ENCODE data around the gene COL27A1.

The COL27A1 gene

GRCh38 chr9:114342755-114343440 lies 187.6 kb downstream of the COL27A1 start:
- no peak for DNase-seq (ENCODE audit: low read depth)

- DNase-seq (ENCODE audit: low read depth): no peak
These were observed 188.3 kb downstream of the COL27A1 start for GRCh38 chr9:114343471-114344187.

DNA sequence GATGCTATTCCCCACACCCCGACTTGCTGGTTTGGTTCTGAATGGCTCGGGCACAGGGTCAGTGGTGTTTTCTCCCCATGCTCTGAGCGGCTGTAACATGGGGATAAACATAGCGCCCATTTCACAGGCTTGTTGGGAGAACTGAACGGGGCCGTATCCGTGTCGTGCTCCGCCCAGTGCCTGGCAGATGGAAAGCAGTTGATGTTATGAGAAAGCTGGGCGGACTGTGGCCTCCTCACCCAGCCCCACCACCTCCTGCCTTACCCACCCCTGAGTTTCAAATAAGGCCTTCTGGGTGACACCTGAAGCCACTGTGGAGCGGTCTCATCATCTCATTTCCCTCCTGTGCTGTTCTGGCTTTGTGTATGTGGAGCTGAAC lies 188.8 kb downstream of the COL27A1 start:
- DNase-seq (ENCODE audit: low read depth): no peak

DNA sequence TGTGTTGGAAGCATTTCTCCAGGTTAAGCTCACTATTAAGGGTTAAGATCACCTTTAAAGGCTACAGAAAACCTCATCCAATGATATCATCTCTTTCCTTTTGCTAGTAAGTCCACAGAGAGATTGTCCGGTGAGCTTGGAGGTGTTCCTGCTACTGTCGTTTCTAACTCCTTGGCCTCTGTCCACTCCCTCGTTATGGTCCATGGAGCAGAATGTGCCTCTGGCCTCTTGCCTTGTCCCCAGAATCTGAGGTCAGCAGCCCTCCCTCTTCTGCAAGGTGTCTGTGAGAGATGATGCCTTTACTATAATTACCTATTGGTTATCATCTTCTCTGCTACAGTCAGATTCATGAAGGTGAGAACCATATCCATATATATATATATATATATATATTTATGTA lies 189.4 kb downstream of the COL27A1 start:
- DNase-seq (ENCODE audit: low read depth): no peak

- DNase-seq (ENCODE audit: low read depth): no peak
These were observed 190.2 kb downstream of the COL27A1 start for GRCh38 chr9:114345493-114346065.

DNA sequence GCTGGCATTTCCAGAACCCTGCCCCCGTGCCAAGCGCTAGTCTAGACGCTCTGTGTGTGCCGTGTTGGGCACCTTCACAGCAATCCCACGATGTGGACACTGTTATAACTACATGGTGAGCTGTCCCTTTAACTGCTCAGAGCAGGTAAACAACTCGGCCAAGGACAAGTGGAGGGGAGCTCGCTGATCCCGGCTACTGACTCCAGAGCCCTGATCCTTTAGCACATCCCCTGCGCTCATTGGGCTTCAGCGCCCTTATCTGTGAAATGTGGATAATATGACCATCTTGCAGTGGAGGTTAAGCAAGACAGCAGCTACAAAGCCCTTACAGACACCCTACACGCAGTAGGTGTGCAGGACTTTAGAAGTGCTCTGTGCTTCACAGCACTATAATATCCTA lies 190.8 kb downstream of the COL27A1 start:
- no peak for DNase-seq (ENCODE audit: low read depth)

DNA sequence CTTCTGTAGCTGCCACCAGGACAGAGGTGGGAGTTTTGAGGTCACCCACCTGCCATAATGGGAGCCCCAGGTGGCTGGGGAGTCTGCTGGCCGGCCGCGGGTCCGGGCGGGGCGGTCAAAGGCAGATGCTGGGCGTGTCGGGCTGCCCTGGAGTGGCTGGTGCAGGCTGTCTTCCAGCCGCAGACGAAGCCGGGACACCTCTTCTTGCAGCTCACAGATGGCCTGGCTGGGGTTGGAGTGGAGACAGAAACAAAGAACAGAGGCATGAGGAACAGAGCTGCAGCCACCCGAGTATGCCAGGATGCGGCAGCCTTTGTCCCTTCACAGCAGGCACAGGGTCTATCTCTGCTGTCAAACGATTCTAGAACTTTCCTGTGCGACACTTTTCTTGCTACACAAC lies 192.3 kb downstream of the COL27A1 start:
- DNase-seq (ENCODE audit: low read depth): no peak

- DNase-seq (ENCODE audit: low read depth): no peak
These were observed 193.0 kb downstream of the COL27A1 start for GRCh38 chr9:114348261-114348905.

DNA sequence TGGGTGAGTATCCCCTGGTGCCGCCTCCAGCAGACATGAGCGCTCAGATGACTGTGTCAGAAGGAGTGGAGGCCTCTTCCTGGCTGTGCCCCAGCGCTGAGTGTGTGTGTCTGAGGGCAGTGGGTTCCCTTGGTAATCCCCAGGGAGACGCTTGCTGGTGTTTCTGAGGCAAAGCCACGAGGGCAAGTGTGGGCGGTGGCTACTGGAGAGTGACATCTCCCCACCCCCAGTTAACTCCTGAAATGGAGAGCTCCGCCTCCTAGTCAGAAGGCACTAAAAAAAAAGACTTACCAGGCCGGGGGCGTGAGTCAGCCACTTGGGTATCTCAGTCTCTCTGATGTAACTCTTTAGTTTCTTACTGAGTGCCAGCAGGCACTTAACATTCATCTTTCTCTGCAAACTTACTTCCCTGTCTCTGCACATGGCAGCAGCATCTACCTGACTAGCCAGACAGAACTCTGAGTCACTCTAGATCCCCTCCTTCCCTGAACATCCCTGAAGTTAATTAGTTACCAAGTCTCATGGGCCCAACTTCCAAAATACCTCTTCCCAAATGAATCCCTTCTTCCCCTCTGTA lies 193.7 kb downstream of the COL27A1 start:
- DNase-seq (ENCODE audit: low read depth): peak; percentile 74

GRCh38 chr9:114349713-114350480 lies 194.6 kb downstream of the COL27A1 start:
- DNase-seq (ENCODE audit: low read depth): no peak

DNA sequence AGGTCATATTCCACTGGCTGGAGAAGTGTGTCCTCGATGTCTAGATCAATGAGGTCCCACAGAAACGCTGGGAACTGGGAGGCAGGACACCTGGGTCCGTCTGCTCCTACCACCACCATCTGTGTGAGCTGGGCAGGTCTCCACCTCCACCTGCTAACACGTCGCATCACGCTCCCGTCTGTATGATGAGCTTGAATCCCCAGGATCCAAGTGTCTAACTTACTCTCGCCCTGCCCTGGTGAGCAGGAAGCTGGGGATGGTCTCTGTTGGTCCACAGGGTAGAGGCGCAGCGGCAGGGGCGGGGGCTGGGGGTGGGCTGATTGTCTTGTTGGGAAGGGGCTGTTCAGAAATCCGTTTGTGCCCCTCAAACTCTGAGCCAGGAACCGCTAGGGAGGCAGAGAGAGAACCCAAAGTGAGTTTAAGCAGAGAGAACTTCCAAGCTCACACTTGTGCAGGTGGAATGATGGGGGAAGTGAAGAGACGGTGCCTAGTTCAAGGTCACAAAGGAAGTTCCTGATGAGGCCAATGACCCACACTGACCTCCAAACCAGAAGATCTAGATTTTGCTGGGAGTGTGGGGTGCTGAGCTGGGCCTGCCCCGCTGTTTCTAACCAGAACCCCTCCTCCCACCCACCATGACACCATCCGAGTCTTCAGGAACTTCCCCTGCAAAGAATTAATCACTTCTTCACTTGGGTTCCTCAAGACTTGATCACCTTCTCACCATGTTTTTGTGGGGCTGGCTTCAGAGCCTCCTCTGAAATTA lies 195.5 kb downstream of the COL27A1 start:
- no peak for DNase-seq (ENCODE audit: low read depth)

DNA sequence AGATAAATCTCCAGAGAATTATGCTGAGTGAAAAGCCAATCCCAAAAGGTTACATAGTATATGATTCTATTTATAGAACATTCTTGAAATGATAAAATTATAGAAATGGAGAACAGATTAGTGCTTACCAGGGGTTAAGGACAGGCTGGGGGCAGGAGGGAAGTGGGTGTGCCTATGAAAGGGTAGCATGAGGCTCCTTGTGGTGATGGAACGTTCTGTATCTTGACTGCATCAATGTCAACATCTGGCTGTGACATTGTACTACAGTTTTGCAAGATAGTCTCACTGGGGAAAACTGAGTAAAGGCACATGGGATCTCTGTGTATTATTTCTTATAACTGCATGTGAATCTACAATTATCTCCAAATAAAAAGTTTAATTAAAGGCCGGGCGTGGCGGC lies 196.6 kb downstream of the COL27A1 start:
- no peak for DNase-seq (ENCODE audit: low read depth)

DNA sequence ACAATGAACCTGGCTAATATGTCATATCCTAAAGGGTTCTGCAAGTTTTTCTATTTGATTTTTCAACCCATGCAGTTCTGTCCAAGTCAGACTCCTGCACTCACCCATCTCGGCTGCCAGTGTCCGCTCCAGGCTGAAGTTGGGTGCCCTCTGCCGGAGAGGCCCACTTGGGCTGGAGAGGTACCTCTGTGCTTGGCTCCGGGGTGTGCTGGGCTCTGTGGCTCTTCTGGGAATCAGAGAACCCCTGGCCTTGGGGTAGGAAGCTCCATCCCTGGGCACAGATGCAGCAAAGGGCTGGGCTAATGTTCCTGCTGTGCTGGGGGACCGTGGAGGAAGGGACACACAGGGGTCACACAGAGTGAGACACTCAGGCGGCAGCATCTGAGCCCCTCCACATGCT lies 200.5 kb downstream of the COL27A1 start:
- DNase-seq (ENCODE audit: low read depth): no peak

GRCh38 chr9:114356792-114357191 lies 201.5 kb downstream of the COL27A1 start:
- no peak for DNase-seq (ENCODE audit: low read depth)

DNA sequence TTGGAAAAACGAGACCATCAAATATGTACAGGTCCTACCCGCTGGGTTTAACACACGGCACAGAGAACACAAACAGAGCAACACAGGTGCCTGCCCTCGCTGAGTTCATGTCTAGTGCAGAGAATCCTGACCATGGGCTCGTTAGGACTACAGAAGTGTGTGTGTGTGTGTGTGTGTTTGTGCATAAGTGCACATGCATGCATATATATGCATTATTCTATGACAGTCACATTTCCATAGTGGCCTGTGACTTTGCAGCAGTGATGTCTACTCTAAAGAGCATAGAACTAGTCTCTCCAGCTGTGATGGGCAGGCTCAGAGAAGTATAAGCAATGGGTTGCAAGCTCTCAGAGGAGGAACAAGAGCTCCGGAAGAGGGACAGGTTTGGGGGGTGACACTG lies 202.0 kb downstream of the COL27A1 start:
- DNase-seq (ENCODE audit: low read depth): no peak

DNA sequence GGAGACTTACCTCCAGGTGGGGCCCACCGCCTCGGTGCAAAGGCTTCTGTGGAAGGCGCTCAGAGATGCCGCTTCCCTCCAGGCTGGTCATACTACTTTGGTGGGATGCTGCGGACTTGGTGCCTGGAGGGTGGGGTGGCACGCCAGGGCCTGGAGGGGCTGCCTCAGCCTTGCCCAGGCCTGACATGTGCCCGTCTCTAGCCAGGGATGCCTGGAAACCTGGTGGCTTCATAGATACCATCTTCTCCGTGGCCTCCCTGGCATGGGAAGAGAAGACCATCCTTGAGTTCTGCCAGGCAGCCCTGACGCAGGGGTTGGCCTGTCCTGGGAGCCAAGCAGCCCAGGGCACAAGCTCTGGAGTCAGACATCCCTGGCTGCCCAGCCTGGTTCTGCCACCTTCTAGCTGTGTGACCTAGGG lies 202.6 kb downstream of the COL27A1 start:
- DNase-seq (ENCODE audit: low read depth): no peak

GRCh38 chr9:114359801-114360200 lies 204.5 kb downstream of the COL27A1 start:
- DNase-seq (ENCODE audit: low read depth): no peak

DNA sequence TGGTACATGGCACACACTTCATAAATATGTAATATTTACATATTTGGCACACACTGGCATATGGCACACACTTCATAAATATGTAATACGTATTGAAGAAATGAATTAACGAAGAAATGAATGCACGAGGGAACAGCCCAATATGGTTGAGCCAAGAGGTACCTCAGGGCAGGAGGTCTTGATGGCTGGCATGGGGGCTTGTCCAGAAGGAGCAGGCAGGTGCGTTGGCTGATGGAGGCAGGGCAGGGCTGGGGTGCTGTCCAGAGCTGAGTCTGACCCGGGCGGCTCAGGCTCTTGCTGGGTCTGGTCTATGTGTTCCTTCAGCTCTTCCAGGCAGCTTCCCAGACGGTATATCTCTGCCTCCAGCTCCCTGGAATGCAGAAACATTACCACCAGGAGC lies 206.2 kb downstream of the COL27A1 start:
- DNase-seq (ENCODE audit: low read depth): no peak
